ENCODE measurements around the gene SPATA1.

GRCh38 chr1:84603223-84603622, 97.0 kb downstream of the SPATA1 start:
- TF ChIP-seq SP2 (IDR thresholded peaks at IDR 0.05; ENCODE audit: low read length) (no peak), EZH2 (IDR thresholded peaks at IDR 0.05; ENCODE audit: low read depth, low read length, severe bottlenecking) (no peak), CTCF (IDR thresholded peaks at IDR 0.05; ENCODE audit: control extremely low read depth in 1 of 3, insufficient read depth in 1 of 3, low read depth in 1 of 3, low read length in 3 of 3) (no peak), SP1 (IDR thresholded peaks at IDR 0.05; ENCODE audit: low read depth, low read length) (no peak)
